ENCODE results near the gene TBC1D10B.

TBC1D10B gene

DNA sequence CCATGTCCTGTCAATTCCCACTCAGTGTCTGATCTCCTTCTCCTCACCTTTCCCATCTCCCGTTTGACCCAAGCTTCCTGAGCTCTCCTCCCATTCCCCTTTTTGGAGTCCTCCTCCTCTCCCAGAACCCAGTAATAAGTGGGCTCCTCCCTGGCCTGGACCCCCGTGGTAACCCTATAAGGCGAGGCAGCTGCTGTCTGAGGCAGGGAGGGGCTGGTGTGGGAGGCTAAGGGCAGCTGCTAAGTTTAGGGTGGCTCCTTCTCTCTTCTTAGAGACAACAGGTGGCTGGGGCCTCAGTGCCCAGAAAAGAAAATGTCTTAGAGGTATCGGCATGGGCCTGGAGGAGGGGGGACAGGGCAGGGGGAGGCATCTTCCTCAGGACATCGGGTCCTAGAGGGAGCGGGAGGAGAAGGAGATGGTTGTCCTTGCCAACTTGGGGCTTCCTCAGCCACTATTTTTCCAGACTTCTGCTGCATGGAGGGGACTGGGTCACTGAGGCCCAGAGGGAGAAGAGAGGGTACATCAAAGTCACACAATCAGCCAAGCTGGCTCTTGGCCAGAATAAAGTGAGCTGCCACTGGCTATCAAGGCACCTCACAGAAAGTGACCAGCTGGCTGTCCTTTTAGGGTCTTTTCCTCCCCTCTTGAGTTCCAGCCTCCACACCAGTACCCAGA, 1.9 kb upstream of the TBC1D10B start:
- H3K9me3 ChIP-seq (ENCODE audit: control insufficient read depth in 2 of 2, low read length in 2 of 2) = no peaks in the 10 kb centered on the region
- H3K27me3 ChIP-seq (ENCODE audit: control insufficient read depth in 2 of 2, insufficient read depth in 2 of 2, low read length in 2 of 2) = no peaks in the 10 kb centered on the region
- H3K9ac ChIP-seq (ENCODE audit: low read depth in 1 of 2, low read length in 2 of 2) = peak overlapping the region in 1 of 2 donors; percentile 8
- no peaks in the 10 kb centered on the region for H3K36me3 ChIP-seq (ENCODE audit: control insufficient read depth in 2 of 2, insufficient read depth in 2 of 2, low read length in 2 of 2)
- peaks cover 25 to 30% of the 10 kb centered on the region in 2 donors for H3K4me1 ChIP-seq (ENCODE audit: control insufficient read depth in 2 of 2, insufficient read depth in 2 of 2, low read length in 2 of 2)
- no peak overlapping the region for H3K27ac ChIP-seq (ENCODE audit: low read depth in 2 of 2, low read length in 2 of 2)
- no peak overlapping the region for H3K4me3 ChIP-seq (ENCODE audit: low read length in 2 of 2)

DNA sequence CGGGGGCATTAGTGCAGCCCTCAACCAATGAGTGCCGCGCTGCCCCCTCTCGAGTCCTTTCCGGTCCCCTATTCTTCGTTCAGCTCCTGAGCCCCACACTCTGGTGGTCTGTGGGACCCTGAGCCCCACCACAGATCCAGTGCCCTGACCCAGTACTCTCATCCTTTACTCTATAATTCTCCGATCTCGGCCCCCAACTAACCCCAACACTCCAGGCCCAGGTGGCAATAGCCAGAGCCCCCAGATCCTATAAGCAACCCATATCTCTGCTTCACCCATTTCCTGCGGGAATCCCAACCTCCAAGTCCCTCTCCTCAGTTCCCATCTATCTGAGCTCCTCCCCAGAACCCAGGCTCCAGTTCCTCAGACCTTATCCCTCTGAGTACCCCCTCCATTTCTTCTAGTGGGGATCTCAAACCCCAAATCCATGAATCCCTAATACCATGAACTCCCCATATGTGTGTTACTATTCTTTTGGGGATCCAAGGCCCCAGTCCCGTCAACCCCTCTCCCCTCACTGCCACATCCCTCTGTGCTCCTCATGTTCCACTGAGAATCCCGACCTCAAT, 1.0 kb upstream of the TBC1D10B start:
- peaks cover 24 to 32% of the 10 kb centered on the region in 2 donors for H3K4me1 ChIP-seq (ENCODE audit: control insufficient read depth in 2 of 2, insufficient read depth in 2 of 2, low read length in 2 of 2)
- H3K27me3 ChIP-seq (ENCODE audit: control insufficient read depth in 2 of 2, insufficient read depth in 2 of 2, low read length in 2 of 2) = no peaks in the 10 kb centered on the region
- no peaks in the 10 kb centered on the region for H3K36me3 ChIP-seq (ENCODE audit: control insufficient read depth in 2 of 2, insufficient read depth in 2 of 2, low read length in 2 of 2)
- H3K9me3 ChIP-seq (ENCODE audit: control insufficient read depth in 2 of 2, low read length in 2 of 2) = no peaks in the 10 kb centered on the region
- peak overlapping the region; percentile 65 to 70 for H3K4me3 ChIP-seq (ENCODE audit: low read length in 2 of 2)
- peak overlapping the region; percentile 72 to 73 for H3K9ac ChIP-seq (ENCODE audit: low read depth in 1 of 2, low read length in 2 of 2)
- H3K27ac ChIP-seq (ENCODE audit: low read depth in 2 of 2, low read length in 2 of 2) = peak overlapping the region; percentile 82 to 87

DNA sequence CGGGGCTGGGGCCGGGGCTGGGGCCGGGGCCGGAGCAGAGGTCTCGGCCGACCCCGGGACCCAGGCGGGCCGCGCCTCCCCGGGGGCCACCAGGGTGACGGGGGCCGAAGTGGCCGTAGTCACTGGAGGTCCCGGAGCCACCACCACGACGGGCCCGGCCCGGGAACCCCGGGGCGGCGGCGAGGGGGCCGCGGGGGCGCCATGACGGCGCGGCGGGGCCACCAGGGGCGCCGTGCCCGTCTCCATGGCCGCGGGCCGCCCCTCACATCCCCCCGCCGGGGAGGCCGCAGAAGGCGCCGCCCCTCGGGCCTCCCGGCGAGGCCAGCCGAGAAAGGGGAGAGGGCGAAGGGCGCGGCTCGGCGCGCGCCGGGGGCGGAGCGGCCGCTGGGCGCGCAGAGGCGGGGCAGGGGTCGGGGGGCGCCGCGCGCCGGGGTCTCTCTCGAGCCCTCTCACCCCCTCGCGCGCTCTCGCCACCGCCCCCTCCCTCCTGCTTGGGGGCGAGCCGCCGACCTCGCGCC, 297 bp downstream of the TBC1D10B start:
- Histone ChIP-seq H3K27me3 (ENCODE audit: control insufficient read depth in 2 of 2, insufficient read depth in 2 of 2, low read length in 2 of 2) (no peaks in the 10 kb centered on the region), H3K4me3 (ENCODE audit: low read length in 2 of 2) (peak overlapping the region; percentile 70 to 84), H3K4me1 (ENCODE audit: control insufficient read depth in 2 of 2, insufficient read depth in 2 of 2, low read length in 2 of 2) (peaks cover 24 to 32% of the 10 kb centered on the region in 2 donors), H3K9ac (ENCODE audit: low read depth in 1 of 2, low read length in 2 of 2) (peak overlapping the region in 1 of 2 donors; percentile 75), H3K36me3 (ENCODE audit: control insufficient read depth in 2 of 2, insufficient read depth in 2 of 2, low read length in 2 of 2) (peaks cover 6 to 8% of the 10 kb centered on the region in 2 donors), H3K27ac (ENCODE audit: low read depth in 2 of 2, low read length in 2 of 2) (peak overlapping the region; percentile 19 to 67), H3K9me3 (ENCODE audit: control insufficient read depth in 2 of 2, low read length in 2 of 2) (no peaks in the 10 kb centered on the region)

DNA sequence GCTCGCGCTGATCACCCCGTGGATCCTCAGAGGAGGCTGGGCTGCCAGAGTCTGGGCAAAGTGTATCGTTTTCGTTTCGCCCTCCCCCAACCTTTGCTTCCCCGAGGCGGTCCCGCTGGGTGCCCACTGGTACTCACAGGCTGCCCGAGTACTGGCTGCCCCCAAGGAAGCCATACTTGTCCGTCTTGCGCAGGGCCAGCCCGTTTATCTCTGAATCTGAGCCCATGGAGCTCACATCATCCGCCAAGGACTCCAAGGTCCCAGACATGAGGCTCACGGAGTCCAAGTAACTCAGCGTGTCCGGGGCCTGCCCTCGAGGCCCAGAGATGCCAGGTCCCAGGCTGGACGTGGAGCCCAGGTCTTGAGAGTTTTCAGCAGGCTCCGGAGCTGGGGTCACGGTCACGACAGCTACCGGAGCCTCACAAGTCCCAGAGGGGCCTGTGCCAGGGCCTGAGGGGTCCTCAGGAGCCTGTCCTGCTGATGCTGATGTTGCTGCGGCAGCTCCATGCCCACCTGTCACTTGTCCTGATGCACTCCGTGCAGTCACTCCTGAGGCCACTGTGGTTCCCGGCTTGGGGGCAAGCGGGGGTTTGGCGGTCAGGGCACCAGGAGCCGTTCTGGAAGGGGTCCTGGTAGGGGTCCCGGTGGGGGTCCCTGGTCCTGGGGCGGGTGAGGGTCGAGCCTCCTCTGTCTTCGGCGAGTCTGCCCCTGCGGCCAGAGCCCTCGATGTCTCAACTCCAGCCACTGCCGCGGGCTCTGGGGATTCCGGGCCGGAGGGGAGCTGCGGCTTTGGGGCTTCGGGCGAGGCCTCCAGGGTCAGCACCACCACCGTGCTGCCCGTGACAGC, 980 bp downstream of the TBC1D10B start:
- H3K4me1 ChIP-seq (ENCODE audit: control insufficient read depth in 2 of 2, insufficient read depth in 2 of 2, low read length in 2 of 2) = peaks cover 24 to 32% of the 10 kb centered on the region in 2 donors
- no peaks in the 10 kb centered on the region for H3K27me3 ChIP-seq (ENCODE audit: control insufficient read depth in 2 of 2, insufficient read depth in 2 of 2, low read length in 2 of 2)
- H3K4me3 ChIP-seq (ENCODE audit: low read length in 2 of 2) = peak overlapping the region; percentile 70 to 84
- peak overlapping the region; percentile 75 for H3K9ac ChIP-seq (ENCODE audit: low read depth in 1 of 2, low read length in 2 of 2)
- no peaks in the 10 kb centered on the region for H3K9me3 ChIP-seq (ENCODE audit: control insufficient read depth in 2 of 2, low read length in 2 of 2)
- H3K36me3 ChIP-seq (ENCODE audit: control insufficient read depth in 2 of 2, insufficient read depth in 2 of 2, low read length in 2 of 2) = peaks cover 13% of the 10 kb centered on the region in 2 donors
- H3K27ac ChIP-seq (ENCODE audit: low read depth in 2 of 2, low read length in 2 of 2) = peak overlapping the region; percentile 19 to 67

DNA sequence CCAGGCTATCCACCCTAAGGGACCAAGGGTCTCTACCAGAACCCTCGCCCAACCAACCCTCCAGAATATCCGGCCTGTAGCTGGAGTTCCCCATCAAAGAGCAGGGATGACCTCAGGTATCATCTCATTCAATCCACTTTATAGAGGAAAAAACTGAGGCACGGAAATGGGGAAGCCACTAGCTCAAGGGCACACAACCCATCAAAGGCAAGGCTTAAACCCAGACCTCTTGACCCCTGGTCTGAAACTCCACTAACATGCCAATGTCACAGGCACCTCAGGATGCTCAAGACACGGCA, 1.6 kb downstream of the TBC1D10B start:
- H3K9ac ChIP-seq (ENCODE audit: low read depth in 1 of 2, low read length in 2 of 2) = peak overlapping the region; percentile 75
- H3K36me3 ChIP-seq (ENCODE audit: control insufficient read depth in 2 of 2, insufficient read depth in 2 of 2, low read length in 2 of 2) = peaks cover 13 to 14% of the 10 kb centered on the region in 2 donors
- H3K9me3 ChIP-seq (ENCODE audit: control insufficient read depth in 2 of 2, low read length in 2 of 2) = no peaks in the 10 kb centered on the region
- H3K4me1 ChIP-seq (ENCODE audit: control insufficient read depth in 2 of 2, insufficient read depth in 2 of 2, low read length in 2 of 2) = peaks cover 24 to 32% of the 10 kb centered on the region in 2 donors
- no peaks in the 10 kb centered on the region for H3K27me3 ChIP-seq (ENCODE audit: control insufficient read depth in 2 of 2, insufficient read depth in 2 of 2, low read length in 2 of 2)
- peak overlapping the region; percentile 19 to 32 for H3K27ac ChIP-seq (ENCODE audit: low read depth in 2 of 2, low read length in 2 of 2)
- H3K4me3 ChIP-seq (ENCODE audit: low read length in 2 of 2) = peak overlapping the region; percentile 70 to 84

DNA sequence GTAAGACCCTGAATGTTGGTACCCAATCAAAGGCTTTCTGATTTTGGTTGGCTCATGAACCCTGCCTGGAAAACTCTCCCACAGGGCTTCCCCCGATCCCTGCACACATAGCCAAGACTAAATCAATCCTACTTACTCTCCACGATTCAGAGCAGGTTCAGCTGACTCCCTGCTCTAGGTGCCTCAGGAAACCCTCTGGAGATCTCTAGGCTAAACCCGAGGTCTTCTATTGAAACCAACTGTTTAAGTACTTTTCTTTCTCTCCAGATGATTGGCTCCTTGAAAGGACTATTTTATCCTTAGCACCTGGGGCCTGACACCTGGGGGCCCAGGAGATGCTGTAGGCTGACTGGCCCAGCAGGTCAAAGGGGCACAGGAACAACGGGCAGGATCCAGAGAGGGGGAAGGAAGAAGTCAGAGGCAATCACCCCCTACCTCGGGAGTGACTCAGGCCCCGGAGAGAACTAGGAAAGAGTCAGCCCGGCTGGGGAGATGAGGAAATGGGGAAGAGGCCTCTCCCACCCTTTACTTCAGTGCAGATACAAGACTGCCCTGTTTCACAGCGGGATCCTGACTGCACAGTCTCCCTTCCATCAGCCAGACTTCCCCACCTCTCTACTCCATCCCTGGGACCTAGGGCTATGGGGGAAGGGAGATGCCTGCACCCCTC, 2.0 kb downstream of the TBC1D10B start:
- H3K4me3 ChIP-seq (ENCODE audit: low read length in 2 of 2) = peak overlapping the region; percentile 70 to 84
- peaks cover 13 to 14% of the 10 kb centered on the region in 2 donors for H3K36me3 ChIP-seq (ENCODE audit: control insufficient read depth in 2 of 2, insufficient read depth in 2 of 2, low read length in 2 of 2)
- H3K9ac ChIP-seq (ENCODE audit: low read depth in 1 of 2, low read length in 2 of 2) = peak overlapping the region; percentile 75
- H3K27me3 ChIP-seq (ENCODE audit: control insufficient read depth in 2 of 2, insufficient read depth in 2 of 2, low read length in 2 of 2) = no peaks in the 10 kb centered on the region
- H3K9me3 ChIP-seq (ENCODE audit: control insufficient read depth in 2 of 2, low read length in 2 of 2) = no peaks in the 10 kb centered on the region
- H3K27ac ChIP-seq (ENCODE audit: low read depth in 2 of 2, low read length in 2 of 2) = peak overlapping the region; percentile 5 to 32
- H3K4me1 ChIP-seq (ENCODE audit: control insufficient read depth in 2 of 2, insufficient read depth in 2 of 2, low read length in 2 of 2) = peaks cover 24 to 32% of the 10 kb centered on the region in 2 donors

DNA sequence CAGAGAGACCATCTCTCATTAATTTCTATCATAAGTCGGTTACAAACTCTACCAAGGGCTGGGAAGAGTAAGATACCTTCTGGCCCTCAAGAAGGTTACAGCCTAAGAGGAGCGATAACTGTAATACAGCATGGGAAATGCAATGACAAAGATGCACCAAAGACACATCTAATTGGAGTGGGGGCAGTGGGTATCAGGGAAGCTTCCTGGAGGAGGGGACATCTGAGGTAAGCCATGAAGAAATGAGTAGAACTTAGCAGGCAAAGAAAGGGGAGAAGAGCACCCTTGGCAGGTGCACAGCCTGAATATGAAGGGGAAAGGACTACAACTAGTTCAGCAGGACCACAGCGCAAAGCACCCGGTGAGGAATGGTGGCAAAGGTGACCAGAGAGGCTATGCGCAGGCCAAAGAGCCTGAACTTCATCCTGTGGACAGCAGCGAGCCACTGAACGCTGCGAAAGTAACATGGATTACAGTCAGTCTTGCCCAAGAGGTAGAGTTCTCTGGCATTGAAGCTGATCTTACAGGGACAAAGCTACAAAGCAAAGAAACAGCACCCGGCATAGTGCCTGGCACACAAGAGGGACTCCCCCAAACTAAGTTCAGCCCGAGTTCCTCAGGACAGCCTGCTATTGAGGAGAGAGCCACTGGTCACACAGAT, 2.8 kb downstream of the TBC1D10B start:
- H3K9me3 ChIP-seq (ENCODE audit: control insufficient read depth in 2 of 2, low read length in 2 of 2) = no peaks in the 10 kb centered on the region
- H3K27me3 ChIP-seq (ENCODE audit: control insufficient read depth in 2 of 2, insufficient read depth in 2 of 2, low read length in 2 of 2) = no peaks in the 10 kb centered on the region
- H3K4me3 ChIP-seq (ENCODE audit: low read length in 2 of 2) = peak overlapping the region; percentile 70 to 84
- H3K9ac ChIP-seq (ENCODE audit: low read depth in 1 of 2, low read length in 2 of 2) = peak overlapping the region; percentile 75
- H3K27ac ChIP-seq (ENCODE audit: low read depth in 2 of 2, low read length in 2 of 2) = no peak overlapping the region
- H3K4me1 ChIP-seq (ENCODE audit: control insufficient read depth in 2 of 2, insufficient read depth in 2 of 2, low read length in 2 of 2) = peaks cover 24 to 32% of the 10 kb centered on the region in 2 donors
- H3K36me3 ChIP-seq (ENCODE audit: control insufficient read depth in 2 of 2, insufficient read depth in 2 of 2, low read length in 2 of 2) = peaks cover 15 to 16% of the 10 kb centered on the region in 2 donors

DNA sequence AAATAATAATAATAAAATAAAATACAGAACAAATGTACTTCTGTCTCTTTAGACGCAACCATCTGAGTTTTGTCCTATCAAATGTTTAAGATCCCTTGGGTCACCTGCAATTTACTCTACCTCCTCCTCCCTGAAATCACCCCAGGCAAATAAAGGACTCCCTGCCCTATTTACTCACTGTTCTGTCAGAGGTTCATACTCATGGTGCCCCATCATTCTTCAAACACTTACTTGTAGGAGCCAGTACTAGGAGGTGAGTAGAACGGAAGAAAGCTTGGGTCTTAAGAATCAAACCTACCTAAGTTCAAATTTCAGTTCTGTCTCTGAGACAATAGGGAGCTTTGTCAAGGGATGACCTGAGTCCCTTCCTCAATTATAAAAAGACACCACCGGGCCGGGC, 3.8 kb downstream of the TBC1D10B start:
- Histone ChIP-seq H3K9me3 (ENCODE audit: control insufficient read depth in 2 of 2, low read length in 2 of 2) (no peaks in the 10 kb centered on the region), H3K4me1 (ENCODE audit: control insufficient read depth in 2 of 2, insufficient read depth in 2 of 2, low read length in 2 of 2) (peaks cover 22 to 32% of the 10 kb centered on the region in 2 donors), H3K27me3 (ENCODE audit: control insufficient read depth in 2 of 2, insufficient read depth in 2 of 2, low read length in 2 of 2) (no peaks in the 10 kb centered on the region), H3K27ac (ENCODE audit: low read depth in 2 of 2, low read length in 2 of 2) (no peak overlapping the region), H3K36me3 (ENCODE audit: control insufficient read depth in 2 of 2, insufficient read depth in 2 of 2, low read length in 2 of 2) (peaks cover 19 to 20% of the 10 kb centered on the region in 2 donors), H3K9ac (ENCODE audit: low read depth in 1 of 2, low read length in 2 of 2) (no peak overlapping the region), H3K4me3 (ENCODE audit: low read length in 2 of 2) (no peak overlapping the region)

DNA sequence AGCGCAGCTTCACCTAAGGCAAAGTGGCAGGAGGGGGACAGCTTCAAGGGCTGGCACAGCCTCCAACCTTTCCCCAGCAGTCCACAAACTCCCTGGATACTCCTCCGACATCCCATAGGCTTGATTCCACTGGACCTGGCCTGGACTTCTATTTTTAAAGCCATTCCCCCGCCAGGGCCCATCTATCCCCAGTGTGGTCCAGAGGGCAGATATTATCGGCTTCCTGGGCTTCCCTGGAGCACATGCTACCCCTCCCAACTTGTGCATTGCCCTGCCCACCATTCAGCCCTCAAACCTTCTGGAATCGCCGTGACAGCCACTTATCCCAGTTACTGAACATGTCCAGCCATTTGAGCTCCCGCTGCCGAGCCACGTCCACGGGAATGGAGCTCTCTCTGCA, 5.1 kb downstream of the TBC1D10B start:
- Histone ChIP-seq H3K36me3 (ENCODE audit: control insufficient read depth in 2 of 2, insufficient read depth in 2 of 2, low read length in 2 of 2) (peaks cover 24 to 29% of the 10 kb centered on the region in 2 donors), H3K9me3 (ENCODE audit: control insufficient read depth in 2 of 2, low read length in 2 of 2) (no peaks in the 10 kb centered on the region), H3K4me3 (ENCODE audit: low read length in 2 of 2) (no peak overlapping the region), H3K27me3 (ENCODE audit: control insufficient read depth in 2 of 2, insufficient read depth in 2 of 2, low read length in 2 of 2) (no peaks in the 10 kb centered on the region), H3K27ac (ENCODE audit: low read depth in 2 of 2, low read length in 2 of 2) (no peak overlapping the region), H3K9ac (ENCODE audit: low read depth in 1 of 2, low read length in 2 of 2) (no peak overlapping the region), H3K4me1 (ENCODE audit: control insufficient read depth in 2 of 2, insufficient read depth in 2 of 2, low read length in 2 of 2) (peaks cover 17 to 30% of the 10 kb centered on the region in 2 donors)
